DMS153 treated with DMSO at 0.1 percent for 48 hours (cell line): ENCODE results near the gene PRRT2.
"Not testable (repeated sequence)": the region's sequence is repeated elsewhere in the genome, so short reads cannot be mapped to it uniquely, and the experiment has no call there.

ENCODE experiments used
- DNase-seq: peaks from one replicate; lab custom pipeline; 2025; ENCODE audit not compliant: unreplicated experiment; lab: John Stamatoyannopoulos, UW

Gene PRRT2

DNA sequence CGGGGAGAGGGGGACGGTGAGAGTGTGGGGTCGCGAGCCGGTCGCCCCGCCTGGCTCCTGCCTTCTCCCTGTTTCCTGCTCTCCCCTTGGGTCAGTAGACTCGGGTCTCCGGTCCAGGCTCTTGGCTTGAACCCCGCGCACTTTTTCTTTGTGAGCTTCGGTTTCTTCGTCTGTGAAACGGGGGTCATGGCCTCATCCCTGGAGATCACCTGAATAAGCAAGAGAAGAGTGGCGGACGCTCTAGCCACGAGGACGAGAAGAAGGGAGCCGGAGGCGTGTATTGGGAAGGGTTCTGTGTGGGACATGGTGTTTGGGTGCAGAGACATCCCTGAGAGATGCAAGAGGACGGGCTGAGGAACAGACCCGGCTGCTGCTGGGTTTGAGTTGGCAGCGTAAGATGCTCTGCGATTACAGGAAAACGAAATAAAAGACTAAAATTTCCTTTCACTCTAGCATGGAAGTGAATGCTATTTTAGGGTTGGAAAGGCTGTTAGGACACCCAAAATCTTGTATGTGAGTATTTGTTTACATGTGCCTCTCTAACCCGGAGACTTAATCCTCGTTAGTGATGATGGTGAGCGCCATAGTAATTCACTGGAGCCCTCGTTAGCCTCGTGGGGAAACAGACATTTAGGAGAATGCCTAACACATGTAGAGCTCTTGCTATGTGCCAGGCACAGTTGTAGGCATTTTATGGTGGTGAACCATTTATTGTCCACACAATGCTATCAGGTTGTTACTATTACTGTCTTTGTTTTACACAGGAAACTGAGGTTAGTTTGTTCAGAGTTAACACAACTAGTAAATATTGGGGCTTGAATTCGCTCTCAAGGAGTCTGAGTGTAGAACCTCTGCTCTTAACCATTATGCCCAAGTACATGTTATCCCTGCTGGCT lies 20.8 kb upstream of the PRRT2 start:
- no peak for DNase-seq

- DNase-seq, result no peak
Measured at GRCh38 chr16:29791845-29792807, 19.9 kb upstream of the PRRT2 start.

- not testable (repeated sequence) for DNase-seq
Measured at GRCh38 chr16:29793153-29793552, 18.8 kb upstream of the PRRT2 start.

- DNase-seq, result no peak
Measured at GRCh38 chr16:29794231-29794710, 17.7 kb upstream of the PRRT2 start.

- no peak for DNase-seq
Measured at GRCh38 chr16:29802416-29802935, 9.5 kb upstream of the PRRT2 start.

GRCh38 chr16:29804020-29804419 lies 8.0 kb upstream of the PRRT2 start:
- DNase-seq, result no peak

GRCh38 chr16:29804455-29805231 lies 7.3 kb upstream of the PRRT2 start:
- peak; percentile 6 for DNase-seq

GRCh38 chr16:29805232-29806098 lies 6.5 kb upstream of the PRRT2 start:
- DNase-seq, result peak; percentile 91

DNA sequence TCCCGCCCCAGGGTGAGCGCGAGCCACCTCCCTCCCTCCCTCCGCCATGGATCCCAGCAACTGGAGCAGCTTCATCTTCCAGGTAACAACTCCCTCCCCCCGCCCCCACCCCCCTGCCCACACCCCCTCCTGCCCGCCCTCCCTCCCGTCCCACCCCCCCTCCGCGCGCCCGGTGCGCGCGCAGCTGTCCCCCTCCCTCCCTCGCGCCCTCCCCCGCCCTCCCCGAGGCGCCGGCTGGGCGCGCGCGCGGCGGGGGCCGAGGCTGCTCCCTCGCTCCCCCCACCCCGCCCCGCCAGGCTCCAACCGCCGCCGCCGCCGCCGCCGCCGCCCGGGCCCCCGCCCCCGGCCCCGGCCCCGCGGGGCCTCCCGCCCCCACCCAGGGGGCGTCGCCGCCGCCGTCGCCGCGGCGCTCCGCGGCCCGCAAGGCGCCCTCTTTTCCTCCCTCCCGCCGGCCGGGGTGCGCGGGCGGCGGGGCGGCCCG lies 5.9 kb upstream of the PRRT2 start, which contains the start of gene MAZ:
Gene MAZ (plus strand): TSS at position 431 of the 481 bp plus-strand sequence. CDS start 173 bp downstream, outside the sequence.
- DNase-seq, result peak; percentile 68

DNA sequence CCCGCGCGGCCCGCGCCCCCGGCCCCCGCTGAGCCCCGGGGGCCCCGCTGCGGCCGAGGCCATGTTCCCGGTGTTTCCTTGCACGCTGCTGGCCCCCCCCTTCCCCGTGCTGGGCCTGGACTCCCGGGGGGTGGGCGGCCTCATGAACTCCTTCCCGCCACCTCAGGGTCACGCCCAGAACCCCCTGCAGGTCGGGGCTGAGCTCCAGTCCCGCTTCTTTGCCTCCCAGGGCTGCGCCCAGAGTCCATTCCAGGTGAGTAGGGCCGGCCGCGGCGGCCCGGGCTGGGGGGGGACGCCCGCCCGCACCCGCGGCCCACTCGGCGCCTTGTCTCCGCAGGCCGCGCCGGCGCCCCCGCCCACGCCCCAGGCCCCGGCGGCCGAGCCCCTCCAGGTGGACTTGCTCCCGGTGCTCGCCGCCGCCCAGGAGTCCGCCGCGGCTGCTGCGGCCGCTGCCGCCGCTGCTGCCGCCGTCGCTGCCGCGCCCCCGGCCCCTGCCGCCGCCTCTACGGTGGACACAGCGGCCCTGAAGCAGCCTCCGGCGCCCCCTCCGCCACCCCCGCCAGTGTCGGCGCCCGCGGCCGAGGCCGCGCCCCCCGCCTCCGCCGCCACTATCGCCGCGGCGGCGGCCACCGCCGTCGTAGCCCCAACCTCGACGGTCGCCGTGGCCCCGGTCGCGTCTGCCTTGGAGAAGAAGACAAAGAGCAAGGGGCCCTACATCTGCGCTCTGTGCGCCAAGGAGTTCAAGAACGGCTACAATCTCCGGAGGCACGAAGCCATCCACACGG lies 5.2 kb upstream of the PRRT2 start:
- DNase-seq, result no peak

- peak; percentile 86 for DNase-seq
Measured at GRCh38 chr16:29807426-29808218, 4.4 kb upstream of the PRRT2 start.

- DNase-seq, result no peak
Measured at GRCh38 chr16:29808219-29808900, 3.6 kb upstream of the PRRT2 start.

DNA sequence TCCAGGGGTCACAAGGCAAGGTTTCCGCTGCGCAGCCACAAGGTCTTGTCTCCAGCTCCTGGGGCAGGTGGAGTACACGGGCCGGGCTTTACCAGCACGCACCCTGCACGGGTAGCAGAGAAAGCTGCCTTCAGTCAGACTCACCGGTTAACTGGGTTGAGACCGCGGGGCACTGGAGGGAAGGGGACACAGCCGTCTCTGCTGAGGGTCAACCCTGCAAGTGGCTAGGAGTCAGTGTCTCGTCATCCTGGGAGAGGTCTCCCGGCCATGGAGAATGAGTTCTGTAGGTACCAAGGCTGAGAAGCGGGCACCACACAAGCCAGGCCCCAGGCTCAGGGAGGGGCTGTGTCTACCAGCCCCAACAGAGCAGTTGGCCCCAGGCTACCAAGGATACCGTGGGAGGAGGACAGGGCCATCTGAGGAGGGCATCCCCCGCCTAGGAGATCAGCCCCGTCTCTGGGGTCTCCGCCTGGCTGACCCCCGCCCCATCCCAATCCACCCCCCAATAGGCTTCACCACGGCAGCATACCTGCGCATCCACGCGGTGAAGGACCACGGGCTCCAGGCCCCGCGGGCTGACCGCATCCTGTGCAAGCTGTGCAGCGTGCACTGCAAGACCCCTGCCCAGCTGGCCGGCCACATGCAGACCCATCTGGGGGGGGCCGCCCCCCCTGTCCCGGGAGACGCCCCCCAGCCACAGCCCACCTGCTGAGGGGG lies 2.8 kb upstream of the PRRT2 start:
- DNase-seq, result no peak

DNA sequence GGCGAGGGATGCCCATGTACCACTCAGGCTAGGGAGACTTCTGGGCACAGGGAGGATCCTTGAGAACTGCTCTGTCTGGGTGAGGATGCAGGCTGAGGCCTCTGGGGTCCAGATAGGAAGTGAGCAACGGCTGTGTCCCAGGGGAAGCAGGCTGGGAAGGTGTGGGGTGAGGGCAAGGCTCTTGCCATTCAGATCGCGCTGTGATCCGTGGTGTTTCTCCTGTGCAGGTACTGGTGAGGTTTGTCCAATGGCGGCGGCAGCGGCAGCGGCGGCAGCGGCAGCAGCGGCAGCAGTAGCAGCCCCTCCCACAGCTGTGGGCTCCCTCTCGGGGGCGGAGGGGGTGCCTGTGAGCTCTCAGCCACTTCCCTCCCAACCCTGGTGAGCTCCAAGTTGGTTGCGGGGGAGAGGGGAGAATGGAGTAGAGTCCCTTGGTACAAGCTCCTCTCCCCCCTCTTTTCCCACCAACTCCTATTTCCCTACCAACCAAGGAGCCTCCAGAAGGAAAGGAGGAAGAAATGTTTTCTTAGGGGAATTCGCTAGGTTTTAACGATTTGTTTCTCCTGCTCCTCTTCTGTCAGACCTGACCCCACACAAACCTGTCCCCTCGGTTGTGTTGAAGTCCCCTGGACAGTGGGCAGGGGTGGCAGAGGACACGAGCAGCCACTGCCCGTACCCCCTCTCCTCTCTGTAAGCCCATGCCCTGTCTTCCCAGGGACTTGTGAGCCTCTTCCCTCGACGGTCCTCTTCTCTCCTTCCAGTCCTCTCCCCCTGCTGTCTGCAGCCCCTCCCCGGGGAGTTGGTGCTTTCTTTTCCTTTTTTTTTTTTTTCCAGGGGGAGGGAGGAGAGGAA lies 1.9 kb upstream of the PRRT2 start:
- no peak for DNase-seq

DNA sequence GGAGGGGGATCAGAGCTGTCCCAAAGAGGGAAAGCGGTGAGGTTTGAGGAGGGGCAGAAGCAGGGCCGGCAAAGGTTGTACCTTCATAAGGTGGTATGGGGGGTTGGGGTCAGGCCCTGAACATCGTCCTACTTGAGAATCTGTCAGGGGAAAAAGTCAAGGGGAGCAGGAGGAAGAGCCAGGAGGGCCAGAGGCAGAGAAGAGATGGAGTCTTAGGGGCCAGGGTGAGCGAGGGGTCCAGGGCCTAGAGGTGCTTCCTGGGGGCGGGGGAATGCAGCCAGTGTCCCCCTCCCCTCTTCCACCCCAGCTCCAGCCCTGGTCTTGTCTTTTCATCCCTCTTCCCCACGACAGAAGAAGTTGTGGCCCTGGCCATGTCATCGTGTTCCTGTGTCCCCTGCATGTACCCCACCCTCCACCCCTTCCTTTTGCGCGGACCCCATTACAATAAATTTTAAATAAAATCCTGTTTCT lies 1.3 kb upstream of the PRRT2 start:
- no peak for DNase-seq
